ENCODE results near the gene COX7A2.

COX7A2 gene

DNA sequence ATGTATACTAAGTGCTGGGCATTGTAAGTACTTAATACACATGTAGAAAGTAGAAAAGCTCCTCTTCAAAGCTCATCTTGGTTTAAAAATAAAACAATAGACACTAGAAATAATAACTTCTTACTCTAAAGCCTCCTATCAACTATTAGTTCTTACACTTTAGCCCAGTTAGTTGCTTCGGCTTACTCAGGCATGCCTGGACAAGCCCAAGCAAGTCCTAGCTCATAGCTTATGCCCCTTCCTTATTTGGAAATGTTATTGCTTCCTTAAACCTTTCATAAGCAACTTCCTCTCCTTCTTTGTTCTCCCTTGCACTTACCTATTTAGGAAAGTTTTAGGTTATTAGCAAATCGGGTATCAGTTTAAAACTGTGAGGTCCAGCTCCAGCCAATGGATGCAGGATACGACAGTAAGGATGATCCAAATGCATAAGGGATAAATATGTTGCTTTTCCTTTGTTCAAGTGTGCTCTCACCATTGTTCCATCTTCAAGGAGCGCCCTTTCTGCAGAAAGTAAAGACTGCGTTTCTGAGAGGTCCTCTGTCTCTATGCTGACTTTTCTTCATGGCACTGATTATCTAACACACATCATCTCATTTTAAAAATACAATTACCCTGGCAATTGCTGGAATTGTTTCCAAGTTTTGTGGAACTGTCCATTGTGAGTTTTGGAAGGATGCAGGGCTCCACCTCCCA, 28.7 kb upstream of the COX7A2 start:
- TF ChIP-seq, protein P1, sequence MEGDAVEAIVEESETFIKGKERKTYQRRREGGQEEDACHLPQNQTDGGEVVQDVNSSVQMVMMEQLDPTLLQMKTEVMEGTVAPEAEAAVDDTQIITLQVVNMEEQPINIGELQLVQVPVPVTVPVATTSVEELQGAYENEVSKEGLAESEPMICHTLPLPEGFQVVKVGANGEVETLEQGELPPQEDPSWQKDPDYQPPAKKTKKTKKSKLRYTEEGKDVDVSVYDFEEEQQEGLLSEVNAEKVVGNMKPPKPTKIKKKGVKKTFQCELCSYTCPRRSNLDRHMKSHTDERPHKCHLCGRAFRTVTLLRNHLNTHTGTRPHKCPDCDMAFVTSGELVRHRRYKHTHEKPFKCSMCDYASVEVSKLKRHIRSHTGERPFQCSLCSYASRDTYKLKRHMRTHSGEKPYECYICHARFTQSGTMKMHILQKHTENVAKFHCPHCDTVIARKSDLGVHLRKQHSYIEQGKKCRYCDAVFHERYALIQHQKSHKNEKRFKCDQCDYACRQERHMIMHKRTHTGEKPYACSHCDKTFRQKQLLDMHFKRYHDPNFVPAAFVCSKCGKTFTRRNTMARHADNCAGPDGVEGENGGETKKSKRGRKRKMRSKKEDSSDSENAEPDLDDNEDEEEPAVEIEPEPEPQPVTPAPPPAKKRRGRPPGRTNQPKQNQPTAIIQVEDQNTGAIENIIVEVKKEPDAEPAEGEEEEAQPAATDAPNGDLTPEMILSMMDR (IDR thresholded peaks at IDR 0.05; ENCODE audit: insufficient read depth, low read depth, low read length, missing control alignments) = no peak
- no peak overlapping the region for H3K4me3 ChIP-seq (ENCODE audit: low read depth, low read length)
- no peak for DNase-seq (ENCODE audit: low read depth)

GRCh38 chr6:75268988-75269354, 25.4 kb upstream of the COX7A2 start:
- H3K4me3 ChIP-seq (ENCODE audit: low read depth, low read length) = no peak overlapping the region
- no peak for DNase-seq (ENCODE audit: low read depth)
- TF ChIP-seq, protein P1 (IDR thresholded peaks at IDR 0.05; ENCODE audit: insufficient read depth, low read depth, low read length, missing control alignments) = no peak

DNA sequence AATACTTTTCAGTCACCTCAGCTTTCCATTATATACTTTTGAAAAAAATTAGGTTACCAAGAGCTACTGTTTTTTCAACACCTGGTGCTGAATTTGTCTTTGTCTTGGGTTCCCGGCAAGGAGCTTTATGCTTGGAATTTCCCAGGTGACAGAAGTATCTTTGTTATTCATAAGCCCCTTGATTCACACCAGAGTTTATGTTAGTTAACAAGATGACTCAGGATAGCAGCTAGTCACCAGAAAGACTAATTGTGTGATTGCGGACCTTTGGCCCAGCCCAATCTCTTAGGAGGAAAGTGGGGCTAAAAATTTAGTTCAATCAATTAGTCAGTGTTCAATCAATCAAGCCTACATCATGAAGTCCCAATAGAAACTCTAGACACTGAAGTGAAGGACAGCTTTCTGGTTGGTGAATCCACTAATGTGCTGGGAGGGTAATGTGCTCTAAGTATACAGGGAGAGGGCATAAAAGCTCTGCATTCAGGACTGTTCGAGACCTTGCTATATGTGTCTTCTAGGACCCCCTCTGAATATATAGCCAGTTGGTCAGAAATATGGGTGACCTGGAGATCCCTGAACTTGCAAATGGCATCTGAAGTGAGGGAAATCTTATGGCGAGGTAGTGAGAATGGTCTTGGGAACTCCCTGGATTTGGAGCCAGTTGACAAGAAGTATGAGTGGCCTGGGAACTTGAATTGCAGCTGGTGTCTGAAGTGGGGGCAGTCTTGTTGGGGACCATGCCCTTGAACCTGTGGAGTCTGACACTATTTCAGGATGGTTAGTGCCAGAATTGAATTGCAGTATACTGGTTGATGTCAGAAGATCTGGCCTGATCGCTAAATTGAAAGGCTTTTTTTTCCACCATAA, 24.8 kb upstream of the COX7A2 start:
- H3K4me3 ChIP-seq (ENCODE audit: low read depth, low read length) = no peak overlapping the region
- peak; percentile 18 for DNase-seq (ENCODE audit: low read depth)
- TF ChIP-seq, protein P1 (IDR thresholded peaks at IDR 0.05; ENCODE audit: insufficient read depth, low read depth, low read length, missing control alignments) = no peak

DNA sequence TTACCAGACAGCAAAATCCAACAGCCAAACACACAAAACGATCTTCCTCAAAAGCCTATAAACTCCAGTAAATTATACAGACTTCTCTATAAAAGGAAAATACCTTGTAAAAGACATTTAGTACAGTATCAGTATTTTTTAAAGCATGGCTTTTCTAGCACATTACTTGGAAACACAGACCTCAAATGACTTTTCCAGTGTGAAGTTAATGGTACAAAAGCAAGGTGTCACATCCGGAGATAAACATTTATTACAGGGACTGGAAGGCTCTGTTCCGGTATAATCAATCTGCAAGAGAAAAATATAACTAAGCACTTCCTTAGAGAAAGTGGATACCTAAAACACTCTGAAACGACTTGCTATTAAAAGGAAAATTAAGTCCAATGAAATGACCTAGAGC, 23.9 kb upstream of the COX7A2 start:
- no peak overlapping the region for H3K4me3 ChIP-seq (ENCODE audit: low read depth, low read length)
- no peak for DNase-seq (ENCODE audit: low read depth)
- TF ChIP-seq, protein P1 (IDR thresholded peaks at IDR 0.05; ENCODE audit: insufficient read depth, low read depth, low read length, missing control alignments) = no peak

- TF ChIP-seq, protein P1 (IDR thresholded peaks at IDR 0.05; ENCODE audit: insufficient read depth, low read depth, low read length, missing control alignments) = peak; percentile 71
- no peak overlapping the region for H3K4me3 ChIP-seq (ENCODE audit: low read depth, low read length)
- peak; percentile 57 for DNase-seq (ENCODE audit: low read depth)
These were observed 23.2 kb upstream of the COX7A2 start for GRCh38 chr6:75266716-75267291.

- DNase-seq (ENCODE audit: low read depth) = no peak
- no peak overlapping the region for H3K4me3 ChIP-seq (ENCODE audit: low read depth, low read length)
- TF ChIP-seq, protein P1 (IDR thresholded peaks at IDR 0.05; ENCODE audit: insufficient read depth, low read depth, low read length, missing control alignments) = no peak
These were observed 19.8 kb upstream of the COX7A2 start for GRCh38 chr6:75263401-75263750.

All from GM12865 (cell line).